Body of pancreas (tissue), 4 donors: ENCODE results near the gene HSPA12B. TPM values are rescaled to one million over a fixed set of nuclear protein-coding genes. Genes with fewer than 3 reads are reported as not detected.

Experiments used
- ATAC-seq: fragments of 150-250 bp; one replicate; pipeline ENCODE4 v1.9.1; 2016
- DNase-seq, 4 donors: peaks; one replicate each; pipeline ENCODE4 v3.0.0-alpha.2; 2019
- H3K27ac ChIP-seq, 4 donors: fragments of 200-600 bp; sonication (generic); 1 replicate in 3 of 4; 2 replicates in 1 of 4; pipeline versions ENCODE4 v1.5.1 to v1.6.1; 2016 to 2019; ENCODE audit warnings: mild to moderate bottlenecking in 1 of 4, mixed read lengths in 1 of 4, moderate library complexity in 1 of 4
- H3K27me3 ChIP-seq, 2 donors: fragments of 200-600 bp; sonication (generic); one replicate each; pipeline ENCODE4 v1.6.0; 2016; ENCODE audit warnings: mild to moderate bottlenecking in 1 of 2
- H3K36me3 ChIP-seq, 2 donors: fragments of 200-600 bp; sonication (generic); replicated peaks in 1 of 2; 2 replicates each; pipeline ENCODE4 v1.5.1; 2016; ENCODE audit warnings: low read depth in 2 of 2; ENCODE audit not compliant: insufficient read depth in 1 of 2
- H3K4me1 ChIP-seq: fragments of 200-600 bp; sonication (generic); one replicate; pipeline ENCODE4 v1.6.0; 2016
- H3K4me3 ChIP-seq, 2 donors: fragments of 200-600 bp; sonication (generic); 1 replicate in 1 of 2; 2 replicates in 1 of 2; pipeline ENCODE4 v1.5.1; 2016 to 2019
- H3K9me3 ChIP-seq, 3 donors: fragments of 200-600 bp; sonication (generic); 1 replicate in 2 of 3; 2 replicates in 1 of 3; pipeline ENCODE4 v1.5.1; 2016
- CTCF ChIP-seq, 7 experiments: fragments of 450-650 bp in 4 of 7; fragments of 200-600 bp in 3 of 7; sonication (generic) in 3 of 7; IDR thresholded peaks; one replicate each; pipeline ENCODE4 v1.5.1; 2016 to 2019; ENCODE audit warnings: antibody characterized with exemption in 7 of 7
- POLR2A ChIP-seq, 3 donors: fragments of 450-650 bp; IDR thresholded peaks; one replicate each; pipeline ENCODE4 v1.6.1; 2016; ENCODE audit warnings: antibody characterized with exemption in 3 of 3, mild to moderate bottlenecking in 2 of 3
- WGBS, 2 donors: methylation state at CpG; one replicate each; pipeline ENCODE4 v1.1.5; 2017; 5-methylcytosine and 5-hydroxymethylcytosine counted together
- intact Hi-C: fragments of 100-400 bp; cut with DNase I; formaldehyde crosslinking; loops from one replicate; pipeline ENCODE4 v1.15.1; 2023
- total RNA-seq, 2 donors: library from RNA; depleted of rRNA; stranded (reverse); fragments of >200 nt; gene quantifications; one replicate each; pipeline ENCODE4 v1.1.0, GENCODE V29; 2016

HSPA12B gene
- total RNA-seq, 2 donors from 2014 or later: 3.3 to 4.4 TPM

GRCh38 chr20:3784216-3784853 is 51.9 kb downstream of the HSPA12B start:
- Histone ChIP-seq H3K9me3 (no peaks in the 10 kb centered on the region), H3K27me3 (no peaks in the 10 kb centered on the region), H3K27ac (peak overlapping the region in 2 of 4 donors; percentile 69 to 85), H3K4me3 (no peak overlapping the region), H3K36me3 (no peaks in the 10 kb centered on the region), H3K4me1 (peaks cover 60% of the 10 kb centered on the region)
- intact Hi-C loops: loop anchor here (10.0 kb wide), 1 partner anchor 70 kb away; no protein-coding TSS in a partner anchor
- no peak for TF ChIP-seq CTCF (IDR thresholded peaks at IDR 0.05)
- no peak for TF ChIP-seq POLR2A (IDR thresholded peaks at IDR 0.05)
- WGBS, 2 donors: 80 to 84% methylated on average over 9 to 17 of the region's 17 CpGs
- no peak for ATAC-seq
- DNase-seq: no peak

GRCh38 chr20:3784863-3785239 is 52.4 kb downstream of the HSPA12B start:
- intact Hi-C loops: loop anchor here (5.0 to 10.0 kb wide), 2 partner anchors 37 to 70 kb away; partner anchors contain the start of gene AP5S1
- WGBS, 2 donors: 87 to 90% methylated on average over 6 of the region's 6 CpGs
- TF ChIP-seq POLR2A (IDR thresholded peaks at IDR 0.05) (no peak), CTCF (IDR thresholded peaks at IDR 0.05) (no peak)
- no peaks in the 10 kb centered on the region for H3K36me3 ChIP-seq
- no peaks in the 10 kb centered on the region for H3K27me3 ChIP-seq
- no peak for DNase-seq
- no peak for ATAC-seq
- H3K9me3 ChIP-seq: no peaks in the 10 kb centered on the region
- H3K27ac ChIP-seq: peak overlapping the region in 3 of 4 donors; percentile 61 to 85 (median 76)
- peaks cover 60% of the 10 kb centered on the region for H3K4me1 ChIP-seq
- H3K4me3 ChIP-seq: no peak overlapping the region

- H3K27me3 ChIP-seq: no peaks in the 10 kb centered on the region
- DNase-seq (peak in 2 of 4 donors; percentile 40 to 44), ATAC-seq (no peak)
- peaks cover 60% of the 10 kb centered on the region for H3K4me1 ChIP-seq
- H3K4me3 ChIP-seq: peak overlapping the region; percentile 35 to 38
- TF ChIP-seq POLR2A (IDR thresholded peaks at IDR 0.05) (peak in 2 of 3 donors; percentile 7 to 10), CTCF (IDR thresholded peaks at IDR 0.05) (no peak)
- intact Hi-C loops: loop anchor here (5.0 to 10.0 kb wide), 2 partner anchors 37 to 69 kb away; partner anchors contain the start of gene AP5S1
- WGBS, 2 donors: 29 to 52% methylated on average over 10 to 68 of the region's 79 CpGs
- H3K27ac ChIP-seq: peak overlapping the region; percentile 59 to 85 (median 68)
- no peaks in the 10 kb centered on the region for H3K9me3 ChIP-seq
- H3K36me3 ChIP-seq: no peaks in the 10 kb centered on the region
Measured at GRCh38 chr20:3785240-3786125, 53.0 kb downstream of the HSPA12B start.

- no peaks in the 10 kb centered on the region for H3K36me3 ChIP-seq
- 0% methylated on average over 34 of the region's 35 CpGs; no CpG with 5 or more reads in 1 of the 2 donors for WGBS, 2 donors
- TF ChIP-seq CTCF (IDR thresholded peaks at IDR 0.05) (no peak), POLR2A (IDR thresholded peaks at IDR 0.05) (no peak)
- intact Hi-C loops: loop anchor here (5.0 to 10.0 kb wide), 2 partner anchors 36 to 69 kb away; partner anchors contain the start of gene AP5S1
- H3K4me1 ChIP-seq: peaks cover 56% of the 10 kb centered on the region
- no peaks in the 10 kb centered on the region for H3K27me3 ChIP-seq
- peak overlapping the region; percentile 35 to 38 for H3K4me3 ChIP-seq
- DNase-seq (peak; percentile 53 to 61 (median 60)), ATAC-seq (peak; percentile 45)
- no peaks in the 10 kb centered on the region for H3K9me3 ChIP-seq
- H3K27ac ChIP-seq: peak overlapping the region; percentile 59 to 85 (median 68)
Measured at GRCh38 chr20:3786126-3786484, 53.6 kb downstream of the HSPA12B start.
